ENCODE measurements around the gene DOK1. TPM values are rescaled to one million over a fixed set of nuclear protein-coding genes. Genes with fewer than 3 reads are reported as not detected.

The DOK1 gene
- total RNA-seq, 1 experiment from 2014 or later, result 2.1 TPM

DNA sequence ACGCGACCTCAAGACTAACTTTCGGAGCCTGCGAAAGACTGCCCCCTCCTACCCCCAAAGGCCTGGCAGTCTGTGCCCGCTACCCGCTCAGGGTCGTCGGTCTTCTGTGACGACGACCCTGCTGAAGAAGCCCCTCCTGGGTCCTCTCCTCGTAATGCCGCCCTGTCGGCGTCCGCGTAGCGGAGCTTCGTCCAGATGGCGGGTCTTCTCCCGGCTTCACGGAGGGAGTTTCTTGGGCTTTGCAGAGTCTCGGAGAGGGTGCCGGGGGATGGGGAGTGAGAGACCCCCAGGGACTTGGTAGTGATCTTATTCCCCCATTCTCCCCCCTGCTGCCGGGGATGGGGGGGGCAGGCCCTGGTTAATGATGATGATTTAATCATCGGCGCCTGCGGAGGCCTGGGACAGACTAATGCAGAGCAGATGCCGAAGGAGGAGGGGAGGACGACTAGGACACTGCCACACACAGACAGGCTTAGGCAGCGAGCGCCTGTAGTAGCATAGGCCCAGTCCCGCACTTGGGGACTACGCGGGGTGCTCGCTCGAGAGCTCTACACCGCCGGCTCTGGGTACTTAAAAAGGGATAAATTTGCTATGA is 46.5 kb upstream of the DOK1 start:
- Mint-ChIP-seq H3K27me3 (ENCODE audit: unreplicated experiment) (peaks cover 45% of the 10 kb centered on the region), H3K9me3 (ENCODE audit: low read depth, unreplicated experiment) (no peaks in the 10 kb centered on the region), H3K36me3 (ENCODE audit: insufficient read depth, unreplicated experiment) (peaks cover 43% of the 10 kb centered on the region), H3K27ac (ENCODE audit: unreplicated experiment) (peak overlapping the region; percentile 100), H3K4me1 (ENCODE audit: low read depth, unreplicated experiment) (peaks cover 26% of the 10 kb centered on the region), H3K4me3 (ENCODE audit: low read depth, unreplicated experiment) (peak overlapping the region; percentile 97)
- DNase-seq, result peak; percentile 41
- intact Hi-C loops (cut with micrococcal nuclease; ENCODE audit: unreplicated experiment), result loop anchor here (2.0 kb wide), 1 partner anchor 21 kb away; the partner anchor contains the start of genes AUP1 and HTRA2
- TF ChIP-seq CTCF (IDR thresholded peaks at IDR 0.05; ENCODE audit: unreplicated experiment), result no peak
- BruUV-seq (replicated peaks), result no TSS peak
- CTCF ChIA-PET, result interaction anchor here (0.7 to 1.7 kb wide), 2 partner anchors 25 to 28 kb away, joined by 5 to 6 read pairs; partner anchors contain the start of genes CCDC142 and TTC31

DNA sequence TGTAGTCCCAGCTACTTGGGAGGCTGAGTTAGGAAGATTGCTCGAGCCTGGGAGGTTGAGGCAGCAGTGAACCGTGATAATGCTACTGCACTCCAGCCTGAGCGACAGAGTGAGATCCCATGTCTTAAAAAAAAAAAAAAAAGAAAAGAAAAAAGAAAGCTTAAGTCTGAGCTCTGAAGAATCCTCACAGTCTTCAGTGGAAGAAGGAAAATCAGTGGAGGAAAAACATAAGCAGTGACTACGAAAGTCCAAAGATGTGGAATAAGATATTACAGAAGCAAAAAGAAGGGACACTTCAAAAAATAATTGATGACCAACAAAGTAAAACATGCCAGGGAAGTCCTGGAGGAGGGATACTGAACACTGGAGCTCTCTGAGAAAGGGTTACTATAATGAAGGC is 44.2 kb upstream of the DOK1 start:
- intact Hi-C loops (cut with micrococcal nuclease; ENCODE audit: unreplicated experiment), result no loop called here
- H3K36me3 Mint-ChIP-seq (ENCODE audit: insufficient read depth, unreplicated experiment), result peaks cover 26% of the 10 kb centered on the region

DNA sequence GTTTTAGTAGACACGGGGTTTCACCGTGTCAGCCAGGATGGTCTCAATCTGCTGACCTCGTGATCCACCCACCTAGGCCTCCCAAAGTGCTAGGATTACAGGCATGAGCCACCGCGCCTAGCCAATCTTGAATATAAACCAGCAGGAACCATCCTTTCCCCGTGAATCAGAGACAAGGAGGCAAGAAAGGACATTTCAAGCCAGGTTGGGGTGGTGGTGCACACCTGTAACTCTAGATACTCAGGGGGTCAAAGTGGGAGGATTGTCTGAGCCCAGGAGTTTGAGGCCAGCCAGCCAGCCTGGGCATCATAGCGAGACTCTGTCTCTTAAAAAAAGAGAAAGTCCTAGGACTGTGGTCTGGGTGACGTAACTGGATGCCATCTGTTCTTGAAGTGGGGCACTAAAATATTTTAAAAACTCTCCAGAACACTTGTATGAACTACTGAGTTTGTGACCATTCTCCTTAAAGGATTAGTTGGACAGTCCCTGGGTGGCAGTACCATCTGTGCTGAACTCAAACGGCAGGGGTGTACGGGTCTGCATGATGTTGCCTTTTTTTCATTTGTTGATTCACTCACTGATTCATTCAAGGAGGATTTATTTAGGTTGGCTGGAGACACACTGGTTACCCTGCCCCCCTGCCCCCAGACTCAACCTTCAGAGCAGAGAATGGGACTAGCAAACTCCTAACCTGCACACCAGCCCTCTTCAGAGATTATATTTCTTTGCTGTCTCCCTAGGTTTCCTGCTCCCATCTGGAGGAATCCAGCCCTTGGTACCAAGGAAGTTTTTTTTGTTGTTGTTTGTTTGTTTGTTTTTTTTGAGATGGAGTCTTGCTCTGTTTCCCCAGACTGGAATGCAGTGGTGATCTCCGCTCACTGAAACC is 43.2 kb upstream of the DOK1 start:
- no peak for TF ChIP-seq CTCF (IDR thresholded peaks at IDR 0.05; ENCODE audit: unreplicated experiment)
- Mint-ChIP-seq H3K27me3 (ENCODE audit: unreplicated experiment) (peaks cover 70% of the 10 kb centered on the region), H3K9me3 (ENCODE audit: low read depth, unreplicated experiment) (no peaks in the 10 kb centered on the region), H3K4me1 (ENCODE audit: low read depth, unreplicated experiment) (peaks cover 9% of the 10 kb centered on the region), H3K27ac (ENCODE audit: unreplicated experiment) (no peak overlapping the region), H3K4me3 (ENCODE audit: low read depth, unreplicated experiment) (no peak overlapping the region), H3K36me3 (ENCODE audit: insufficient read depth, unreplicated experiment) (peaks cover 29% of the 10 kb centered on the region)
- intact Hi-C loops (cut with micrococcal nuclease; ENCODE audit: unreplicated experiment), result no loop called here
- DNase-seq, result no peak
- no TSS peak for BruUV-seq (replicated peaks)
- CTCF ChIA-PET, result interaction anchor here (0.6 kb wide), 1 partner anchor 910 kb away, joined by 5 read pairs; no protein-coding TSS in a partner anchor

More for the DNA sequence above, 44.2 kb upstream of the DOK1 start:
- no TSS peak for BruUV-seq (replicated peaks)
- Mint-ChIP-seq H3K4me1 (ENCODE audit: low read depth, unreplicated experiment) (peaks cover 13% of the 10 kb centered on the region), H3K4me3 (ENCODE audit: low read depth, unreplicated experiment) (no peak overlapping the region), H3K27me3 (ENCODE audit: unreplicated experiment) (peaks cover 63% of the 10 kb centered on the region), H3K27ac (ENCODE audit: unreplicated experiment) (peak overlapping the region; percentile 9), H3K9me3 (ENCODE audit: low read depth, unreplicated experiment) (no peaks in the 10 kb centered on the region)
- DNase-seq, result no peak
- no peak for TF ChIP-seq CTCF (IDR thresholded peaks at IDR 0.05; ENCODE audit: unreplicated experiment)
- CTCF ChIA-PET, result no interaction called here

GRCh38 chr2:74512744-74513604 is 41.5 kb upstream of the DOK1 start:
- CTCF ChIA-PET, result interaction anchor here (1.4 kb wide), 1 partner anchor 71 kb away, joined by 3 read pairs; no protein-coding TSS in a partner anchor
- intact Hi-C loops (cut with micrococcal nuclease; ENCODE audit: unreplicated experiment), result no loop called here
- Mint-ChIP-seq H3K9me3 (ENCODE audit: low read depth, unreplicated experiment) (no peaks in the 10 kb centered on the region), H3K27me3 (ENCODE audit: unreplicated experiment) (peaks cover 86% of the 10 kb centered on the region), H3K27ac (ENCODE audit: unreplicated experiment) (no peak overlapping the region), H3K36me3 (ENCODE audit: insufficient read depth, unreplicated experiment) (peaks cover 13% of the 10 kb centered on the region), H3K4me3 (ENCODE audit: low read depth, unreplicated experiment) (peak overlapping the region; percentile 26), H3K4me1 (ENCODE audit: low read depth, unreplicated experiment) (peaks cover 9% of the 10 kb centered on the region)
- BruUV-seq (replicated peaks), result no TSS peak
- TF ChIP-seq CTCF (IDR thresholded peaks at IDR 0.05; ENCODE audit: unreplicated experiment), result no peak
- DNase-seq, result no peak

Data from Calu3 (cell line).